ENCODE data around the gene C1orf122.

The C1orf122 gene

DNA sequence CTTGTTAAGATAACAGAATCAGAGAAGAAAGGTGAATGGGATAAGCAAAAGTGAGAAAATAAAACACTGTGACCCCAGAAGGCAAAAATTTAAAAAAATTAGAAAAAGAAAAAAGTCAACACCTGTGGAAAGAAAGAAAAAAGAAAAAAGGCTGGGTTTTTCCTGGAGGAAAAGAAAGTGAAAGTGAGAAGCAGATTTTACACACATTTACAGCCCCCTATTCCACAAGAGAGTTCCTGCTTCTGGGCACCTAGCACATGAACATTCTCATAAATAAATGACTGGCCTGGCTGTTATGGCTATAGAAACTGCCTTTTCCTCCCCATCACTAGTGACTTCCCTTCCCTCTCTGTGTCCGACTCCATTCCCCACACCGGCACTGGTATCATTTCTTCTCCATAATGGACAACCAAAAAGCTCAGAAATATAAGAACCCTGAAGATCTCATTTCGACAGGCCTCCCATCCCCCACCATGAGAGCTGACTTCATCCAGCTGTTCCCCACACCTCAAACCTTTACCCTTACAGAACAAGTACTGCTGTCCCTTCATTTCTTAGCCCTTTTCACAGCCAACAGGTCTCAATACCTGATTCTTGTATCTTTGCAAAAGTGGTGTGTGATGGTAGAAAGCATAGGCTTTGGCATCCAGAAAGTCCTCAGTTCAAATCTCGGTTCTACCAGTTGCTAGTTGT, 39.2 kb downstream of the C1orf122 start:
- DNase-seq: no peak

DNA sequence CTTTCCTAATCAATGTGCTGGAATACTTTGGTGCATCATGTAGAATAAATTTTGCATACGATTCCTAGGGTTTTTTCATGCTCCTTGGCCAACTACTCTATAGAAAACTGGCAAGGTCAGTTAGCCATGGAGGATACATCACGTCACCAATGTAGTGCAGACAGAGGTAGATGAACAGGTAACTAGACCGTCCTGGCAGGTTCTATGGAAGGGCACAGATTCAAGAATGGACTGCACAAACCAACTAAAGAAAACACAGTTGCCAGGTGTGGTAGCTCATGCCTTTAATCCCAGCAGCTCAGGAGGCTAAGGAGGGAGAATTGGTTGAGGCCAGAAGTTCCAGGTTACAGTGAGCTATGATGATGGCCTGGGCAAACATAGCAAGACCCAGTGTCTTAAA, 41.9 kb downstream of the C1orf122 start:
- no peak for DNase-seq

DNA sequence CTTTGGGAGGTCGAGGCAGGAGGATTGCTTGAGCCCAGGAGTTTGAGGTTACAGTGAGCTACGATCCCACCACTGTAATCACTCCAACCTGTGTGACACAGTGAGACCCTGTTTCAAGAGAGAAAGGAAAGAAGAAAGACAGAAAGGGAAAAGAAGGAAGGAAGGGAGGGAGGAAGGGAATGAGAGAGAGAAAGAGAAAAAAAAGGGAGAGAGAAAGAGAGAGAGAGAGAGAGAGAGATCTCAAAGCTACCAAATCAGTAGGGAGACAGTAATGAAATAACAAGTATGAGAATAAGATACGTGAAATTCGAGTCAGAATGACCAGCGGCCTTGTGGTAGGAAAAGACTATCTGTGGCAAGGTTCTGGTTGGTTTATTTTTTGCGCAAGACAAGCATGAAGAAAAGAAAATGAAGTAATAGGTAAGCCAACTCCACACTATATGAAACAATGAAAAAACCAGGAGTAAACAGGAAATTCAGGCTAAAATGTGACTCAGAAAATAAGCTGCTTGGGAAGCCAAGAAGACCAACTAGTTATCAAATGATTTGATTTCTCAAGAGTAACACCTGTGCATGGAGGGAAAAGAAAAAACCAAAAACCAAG, 42.9 kb downstream of the C1orf122 start:
- DNase-seq: no peak

DNA sequence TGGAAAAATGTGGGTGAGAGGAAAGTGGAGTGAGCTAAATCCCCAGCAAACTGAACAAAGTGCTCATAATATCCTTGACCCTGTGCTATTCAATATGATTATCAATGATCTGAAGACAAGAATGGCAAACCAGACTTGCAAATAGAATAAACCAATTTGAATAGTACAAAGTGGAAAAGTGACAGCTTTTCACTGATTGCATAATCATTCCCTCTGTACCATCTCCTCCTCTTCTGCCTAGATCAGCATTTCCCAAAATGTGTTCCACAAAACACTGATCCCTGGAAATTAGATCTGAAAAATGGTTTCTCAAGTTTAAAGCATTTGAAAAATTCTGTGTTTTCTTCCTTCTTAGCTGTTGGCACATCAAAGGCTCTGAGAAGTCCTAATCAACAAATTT, 43.7 kb downstream of the C1orf122 start:
- DNase-seq: no peak

DNA sequence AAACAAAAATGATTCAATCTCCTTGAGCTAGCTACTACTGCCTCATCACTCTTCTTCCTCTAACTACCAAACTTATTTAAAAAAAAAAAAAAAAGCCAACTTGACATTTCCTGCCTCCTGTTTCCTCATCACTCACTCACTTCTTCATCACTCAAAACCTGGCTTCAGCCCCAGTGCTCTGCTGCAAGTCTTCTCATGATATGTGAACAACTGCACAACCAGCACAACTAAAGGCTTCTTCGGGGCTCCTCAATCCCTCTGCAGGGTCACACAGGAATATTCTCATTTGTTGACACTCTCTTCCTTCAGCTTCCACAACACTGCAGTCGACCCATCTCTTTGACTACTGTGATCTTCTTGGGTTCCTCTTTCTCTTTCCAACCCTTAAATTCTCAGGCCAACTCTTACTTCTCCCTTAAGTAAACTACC, 44.2 kb downstream of the C1orf122 start:
- no peak for DNase-seq

DNA sequence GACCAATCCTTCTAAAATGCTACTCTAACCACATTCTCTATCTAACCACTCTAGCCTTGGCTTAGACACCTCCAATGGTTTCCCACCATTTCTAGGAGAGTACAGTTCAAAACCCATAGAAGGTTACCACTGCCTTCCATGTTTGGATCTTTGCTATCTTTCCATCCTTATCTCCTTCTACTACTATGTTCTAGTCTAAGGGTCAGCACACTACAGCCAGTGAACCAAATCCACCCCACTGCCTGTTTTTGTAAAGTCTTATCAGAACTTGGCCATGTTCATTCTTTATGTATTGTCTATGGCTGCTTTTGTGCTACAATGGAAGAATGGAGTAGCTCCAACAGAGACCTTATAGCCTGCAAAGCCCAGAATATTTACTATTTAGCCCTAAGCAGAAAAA, 45.6 kb downstream of the C1orf122 start:
- no peak for DNase-seq

DNA sequence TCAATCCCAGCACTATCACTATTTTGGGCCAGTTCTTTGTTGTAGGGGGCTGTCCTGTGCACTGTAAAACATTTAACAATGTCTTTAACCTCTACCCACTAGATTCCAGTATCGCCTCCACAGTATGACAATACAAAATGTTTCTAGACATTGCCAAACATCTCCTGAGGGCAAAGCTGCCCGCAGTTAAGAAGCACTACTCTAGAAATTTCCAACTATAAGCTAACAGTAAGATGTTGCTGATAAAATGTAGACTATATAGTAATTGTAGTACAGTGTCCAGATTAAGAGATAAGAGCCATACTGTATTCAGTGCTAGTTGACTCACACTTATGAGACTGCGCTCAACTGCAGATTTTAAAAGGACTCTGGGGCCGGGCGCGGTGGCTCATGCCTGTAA, 46.8 kb downstream of the C1orf122 start:
- DNase-seq: no peak
